Measurements from ENCODE around the gene CA5A. TPM values are rescaled to one million over a fixed set of nuclear protein-coding genes. Genes with fewer than 3 reads are reported as not detected.
A peak's percentile ranks its signal among the peaks of the same experiment; 100 is the strongest.
"Not testable (repeated sequence)": the region's sequence is repeated elsewhere in the genome, so short reads cannot be mapped to it uniquely, and the experiment has no call there.

The CA5A gene
- total and polyA plus RNA-seq, 11 donors = 0.08 to 0.44 (median 0.25) TPM; not detected in 8

DNA sequence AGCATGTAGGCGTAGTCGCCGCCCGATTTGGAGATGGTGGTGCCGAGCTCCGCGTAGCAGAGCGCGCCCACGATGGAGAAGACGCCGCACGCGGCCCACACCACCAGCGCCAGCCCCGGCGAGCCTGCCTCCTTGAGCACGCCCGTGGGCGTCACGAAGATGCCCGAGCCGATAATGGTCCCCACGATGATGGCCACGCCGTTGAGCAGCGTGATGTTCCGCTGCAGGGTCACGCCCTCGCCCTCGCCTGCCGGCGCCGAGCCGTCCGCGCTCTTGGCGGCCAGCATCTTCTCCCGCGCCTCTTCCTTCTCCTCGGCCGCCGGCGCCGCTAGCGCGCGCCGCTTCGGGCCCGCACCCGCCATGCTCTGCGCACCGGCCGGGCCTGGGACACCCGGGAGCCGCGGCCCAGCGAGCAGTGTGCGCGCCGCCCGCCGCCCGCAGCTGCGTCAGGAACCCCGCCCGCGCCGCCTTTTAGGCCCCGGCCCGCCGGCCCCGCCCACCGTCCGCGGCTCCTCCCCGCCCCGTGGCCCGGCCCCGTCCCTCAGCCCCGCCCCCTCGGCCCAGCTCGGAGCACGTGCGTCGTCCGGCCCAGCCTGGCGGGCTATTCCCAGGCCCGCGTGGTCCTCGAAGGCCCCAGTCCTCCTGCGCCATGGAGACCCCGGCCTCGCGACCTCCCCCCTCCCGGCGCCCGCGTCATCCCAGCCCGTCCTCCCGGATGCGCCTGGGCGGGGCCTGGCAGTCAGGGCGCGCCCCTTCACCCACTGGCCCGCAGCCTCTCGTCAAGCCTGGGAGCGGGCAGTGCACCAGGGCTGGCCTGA lies 67.1 kb downstream of the CA5A start, which contains the start of gene SLC7A5:
SLC7A5 (minus strand) TSS at position 447 of the 818 bp plus-strand sequence; CDS start at position 362, 85 bp downstream.
- peak in 1 of 2 donors; percentile 28 for TF ChIP-seq POLR2A (IDR thresholded peaks at IDR 0.05)
- intact Hi-C loops (cut with DNase I); H3K9me3 ChIP-seq; H3K36me3 ChIP-seq: not testable (repeated sequence)
- 1 to 7% (median 4%) methylated on average over 22 to 109 of the region's 109 CpGs for WGBS, 4 donors
- peak; percentile 52 to 92 (median 84) for ATAC-seq
- H3K4me1 ChIP-seq = peaks cover 0 to 24% (median 5%) of the 10 kb centered on the region in 12 donors
- H3K27ac ChIP-seq = peak within 1 kb of the TSS in 3 of 12 donors; percentile 25 to 73 (median 52)
- peaks cover 0 to 11% (median 0%) of the 10 kb centered on the region in 9 donors for H3K27me3 ChIP-seq
- H3K4me3 ChIP-seq = peak within 1 kb of the TSS in 11 of 12 donors; percentile 42 to 72 (median 56)
- peak; percentile 76 to 92 (median 82) for DNase-seq

DNA sequence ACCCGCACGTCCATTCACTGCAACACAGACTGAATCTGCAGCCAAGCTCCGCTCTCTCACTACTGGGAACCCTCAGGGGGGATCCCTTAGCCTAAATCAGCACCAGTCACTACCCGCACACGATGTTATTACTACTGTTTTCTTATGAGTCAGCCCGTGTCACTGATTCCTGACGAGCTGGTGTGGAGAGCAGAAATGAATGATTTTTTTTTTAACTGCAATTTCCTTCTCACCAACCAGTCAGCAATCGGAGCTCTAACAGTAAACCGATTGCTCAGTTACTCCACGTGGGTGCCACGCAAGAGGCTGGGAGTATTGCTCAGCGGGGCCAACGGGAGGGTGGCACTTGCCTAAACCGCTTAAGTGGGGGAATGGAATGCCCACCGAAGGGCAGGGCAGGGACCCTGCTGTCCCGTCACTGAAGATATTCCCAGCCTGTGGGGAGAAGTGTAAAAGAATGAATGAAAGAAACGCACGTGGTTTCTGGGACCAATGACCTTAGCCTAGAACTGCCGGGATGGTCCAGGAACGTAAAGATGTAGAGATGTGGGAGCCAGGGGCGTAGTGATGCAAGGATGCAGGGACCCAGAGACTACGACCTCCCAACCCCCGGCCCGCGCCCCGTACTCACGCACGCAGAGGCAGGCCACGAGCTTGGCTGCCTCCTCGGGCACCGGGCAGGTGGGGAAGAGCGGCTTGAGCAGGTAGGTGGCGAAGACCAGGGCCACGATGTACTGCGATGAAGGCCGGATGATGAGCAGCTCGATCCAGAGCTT lies 67.9 kb downstream of the CA5A start:
- Histone ChIP-seq H3K27ac (peak overlapping the region in 3 of 12 donors; percentile 25 to 73 (median 52)), H3K4me3 (peak overlapping the region in 10 of 12 donors; percentile 48 to 72 (median 57)), H3K4me1 (peaks cover 0 to 26% (median 5%) of the 10 kb centered on the region in 12 donors)
- H3K36me3 ChIP-seq; H3K9me3 ChIP-seq; intact Hi-C loops (cut with DNase I); H3K27me3 ChIP-seq; DNase-seq: not testable (repeated sequence)
- 22 to 32% (median 25%) methylated on average over 27 to 37 of the region's 37 CpGs for WGBS, 4 donors
- ATAC-seq = peak in 2 of 4 donors; percentile 3 to 29

DNA sequence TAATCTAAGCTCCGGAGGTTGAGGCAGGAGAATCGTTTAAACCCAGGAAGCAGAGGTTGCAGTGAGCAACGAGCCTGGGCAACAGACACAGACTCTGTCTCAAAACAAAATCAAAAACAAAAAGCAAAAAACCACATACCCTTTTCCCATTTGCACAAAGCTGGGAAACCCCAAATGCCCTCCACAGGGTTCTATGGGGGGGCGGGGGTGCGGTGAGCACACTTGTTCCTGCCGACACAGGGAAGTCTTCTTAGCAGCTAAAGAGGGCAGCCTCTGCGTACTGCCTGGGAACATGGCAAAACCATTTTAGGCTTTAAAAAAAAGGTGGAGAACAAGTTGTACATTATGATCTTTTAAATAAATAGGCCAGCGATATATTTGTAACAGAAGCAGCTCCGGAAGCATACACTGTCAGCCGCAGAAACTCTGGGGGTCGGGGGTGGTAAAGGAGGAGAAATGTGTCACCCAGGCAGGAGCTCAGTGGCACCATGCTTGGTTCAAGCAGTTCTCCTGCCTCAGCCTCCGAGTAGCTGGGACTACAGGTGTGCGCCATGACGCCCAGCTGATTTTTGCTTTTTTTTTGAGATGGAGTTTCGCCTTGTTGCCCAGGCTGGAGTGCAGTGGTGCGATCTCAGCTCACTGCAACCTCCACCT lies 70.3 kb downstream of the CA5A start:
- H3K36me3 ChIP-seq; H3K27me3 ChIP-seq; DNase-seq; intact Hi-C loops (cut with DNase I); H3K9me3 ChIP-seq; ATAC-seq: not testable (repeated sequence)
- peak overlapping the region in 1 of 12 donors; percentile 72 for H3K4me3 ChIP-seq
- H3K4me1 ChIP-seq = peaks cover 0 to 31% (median 5%) of the 10 kb centered on the region in 12 donors
- 85 to 88% (median 86%) methylated on average over 16 of the region's 16 CpGs for WGBS, 4 donors
- H3K27ac ChIP-seq = peak overlapping the region in 2 of 12 donors; percentile 32 to 85

DNA sequence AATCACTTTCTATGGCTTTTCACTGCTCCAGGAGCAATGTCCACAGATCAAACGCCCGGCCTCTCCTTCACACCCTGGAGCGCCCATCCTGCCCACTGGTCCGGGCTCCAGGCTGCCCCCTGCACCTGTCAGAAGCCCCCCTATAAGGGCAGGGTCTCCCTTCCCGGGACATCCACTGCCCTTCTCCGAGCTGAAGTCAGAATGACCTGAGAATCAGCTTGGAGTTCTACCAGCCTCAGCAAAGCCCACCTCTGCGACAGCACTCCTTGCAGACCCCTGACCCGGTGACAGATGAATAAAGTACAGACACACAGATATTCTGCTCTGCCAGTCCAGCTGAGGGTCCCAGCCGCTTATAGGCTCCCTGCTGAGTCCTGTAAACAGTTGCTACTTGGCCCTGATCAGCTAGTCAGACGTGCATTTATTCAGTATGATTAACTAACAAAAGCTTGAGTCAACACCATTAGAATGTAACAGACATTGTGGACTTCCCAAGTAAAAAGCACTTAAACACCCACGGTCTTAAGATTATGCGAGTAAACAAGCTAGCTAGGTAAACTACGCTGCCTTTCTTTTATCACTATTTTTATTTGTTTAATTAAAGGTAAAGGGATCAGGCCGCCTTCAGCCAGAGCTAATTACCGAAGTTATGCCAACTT lies 71.9 kb downstream of the CA5A start:
- no peak for ATAC-seq
- DNase-seq = no peak
- TF ChIP-seq POLR2A (IDR thresholded peaks at IDR 0.05) = no peak
- TF ChIP-seq, protein P1, sequence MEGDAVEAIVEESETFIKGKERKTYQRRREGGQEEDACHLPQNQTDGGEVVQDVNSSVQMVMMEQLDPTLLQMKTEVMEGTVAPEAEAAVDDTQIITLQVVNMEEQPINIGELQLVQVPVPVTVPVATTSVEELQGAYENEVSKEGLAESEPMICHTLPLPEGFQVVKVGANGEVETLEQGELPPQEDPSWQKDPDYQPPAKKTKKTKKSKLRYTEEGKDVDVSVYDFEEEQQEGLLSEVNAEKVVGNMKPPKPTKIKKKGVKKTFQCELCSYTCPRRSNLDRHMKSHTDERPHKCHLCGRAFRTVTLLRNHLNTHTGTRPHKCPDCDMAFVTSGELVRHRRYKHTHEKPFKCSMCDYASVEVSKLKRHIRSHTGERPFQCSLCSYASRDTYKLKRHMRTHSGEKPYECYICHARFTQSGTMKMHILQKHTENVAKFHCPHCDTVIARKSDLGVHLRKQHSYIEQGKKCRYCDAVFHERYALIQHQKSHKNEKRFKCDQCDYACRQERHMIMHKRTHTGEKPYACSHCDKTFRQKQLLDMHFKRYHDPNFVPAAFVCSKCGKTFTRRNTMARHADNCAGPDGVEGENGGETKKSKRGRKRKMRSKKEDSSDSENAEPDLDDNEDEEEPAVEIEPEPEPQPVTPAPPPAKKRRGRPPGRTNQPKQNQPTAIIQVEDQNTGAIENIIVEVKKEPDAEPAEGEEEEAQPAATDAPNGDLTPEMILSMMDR (IDR thresholded peaks at IDR 0.05) = no peak
- Histone ChIP-seq H3K4me3 (no peak overlapping the region), H3K27me3 (no peaks in the 10 kb centered on the region), H3K36me3 (no peaks in the 10 kb centered on the region), H3K9me3 (no peaks in the 10 kb centered on the region), H3K27ac (peak overlapping the region in 1 of 12 donors; percentile 85), H3K4me1 (peaks cover 0 to 32% (median 7%) of the 10 kb centered on the region in 12 donors)
- 89 to 93% (median 90%) methylated on average over 13 to 15 of the region's 15 CpGs for WGBS, 4 donors
- intact Hi-C loops (cut with DNase I) = no loop called here

DNA sequence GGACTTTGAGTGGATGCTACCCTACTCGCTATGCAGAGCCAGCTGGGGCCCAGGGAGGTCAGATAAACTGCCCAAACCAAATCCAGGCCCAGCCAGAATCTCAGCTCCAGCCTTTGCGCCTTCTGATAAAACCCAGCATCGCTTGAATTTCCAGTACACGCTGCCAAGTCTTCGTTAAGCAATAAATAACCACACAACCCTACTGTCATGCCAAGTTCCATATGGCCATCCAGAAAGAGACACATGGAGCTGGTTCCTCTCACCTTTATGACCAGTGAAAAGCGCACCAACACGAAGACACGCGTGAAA lies 73.0 kb downstream of the CA5A start:
- peak; percentile 46 to 73 (median 61) for ATAC-seq
- DNase-seq; H3K9me3 ChIP-seq; intact Hi-C loops (cut with DNase I); H3K27me3 ChIP-seq; H3K36me3 ChIP-seq; H3K4me3 ChIP-seq: not testable (repeated sequence)
- Histone ChIP-seq H3K4me1 (peaks cover 0 to 29% (median 1%) of the 10 kb centered on the region in 12 donors), H3K27ac (peak overlapping the region in 4 of 12 donors; percentile 34 to 85 (median 42))
- 67 to 83% (median 72%) methylated on average over 9 of the region's 9 CpGs for WGBS, 4 donors

DNA sequence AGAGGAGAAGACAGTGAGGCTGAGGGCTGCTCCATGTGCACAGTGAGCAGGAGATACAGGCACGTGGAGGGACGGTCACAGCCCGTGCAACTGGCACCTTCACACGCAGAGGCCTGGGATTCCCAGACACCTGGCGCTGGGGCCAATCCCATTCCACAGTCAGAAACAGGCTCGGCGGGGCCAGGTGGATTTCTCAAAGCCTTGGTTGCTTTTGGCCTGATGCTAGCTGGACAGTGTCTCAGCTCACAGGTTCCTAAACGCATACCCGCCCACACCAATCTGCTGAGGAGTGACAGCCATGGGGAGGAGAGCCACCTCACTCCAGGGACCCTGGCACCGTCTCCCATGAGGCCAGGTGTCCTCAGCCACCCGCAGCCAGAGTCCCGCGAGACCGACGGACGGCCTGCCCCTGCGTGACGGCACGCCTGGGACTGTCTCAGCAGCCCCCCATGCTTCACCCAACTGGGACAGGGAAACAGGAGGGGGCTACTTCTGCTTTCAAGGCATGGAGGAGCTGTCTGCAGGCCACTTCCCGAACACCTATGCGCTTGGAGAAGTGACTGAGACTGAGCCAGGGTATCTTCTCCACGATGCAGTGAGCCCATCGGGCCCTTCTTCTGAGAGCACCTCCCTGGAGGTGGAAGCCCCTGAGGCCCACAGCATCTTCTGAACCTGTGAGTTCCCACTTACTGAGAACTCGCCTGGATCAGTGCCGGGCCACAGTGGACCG lies 73.6 kb downstream of the CA5A start:
- Histone ChIP-seq H3K4me1 (peaks cover 0 to 29% (median 0%) of the 10 kb centered on the region in 12 donors), H3K27ac (peak overlapping the region in 5 of 12 donors; percentile 27 to 85 (median 37))
- H3K4me3 ChIP-seq; H3K27me3 ChIP-seq; DNase-seq; H3K9me3 ChIP-seq; H3K36me3 ChIP-seq; intact Hi-C loops (cut with DNase I): not testable (repeated sequence)
- WGBS, 4 donors = 73 to 84% (median 81%) methylated on average over 9 to 26 of the region's 26 CpGs
- peak in 1 of 4 donors; percentile 3 for ATAC-seq

DNA sequence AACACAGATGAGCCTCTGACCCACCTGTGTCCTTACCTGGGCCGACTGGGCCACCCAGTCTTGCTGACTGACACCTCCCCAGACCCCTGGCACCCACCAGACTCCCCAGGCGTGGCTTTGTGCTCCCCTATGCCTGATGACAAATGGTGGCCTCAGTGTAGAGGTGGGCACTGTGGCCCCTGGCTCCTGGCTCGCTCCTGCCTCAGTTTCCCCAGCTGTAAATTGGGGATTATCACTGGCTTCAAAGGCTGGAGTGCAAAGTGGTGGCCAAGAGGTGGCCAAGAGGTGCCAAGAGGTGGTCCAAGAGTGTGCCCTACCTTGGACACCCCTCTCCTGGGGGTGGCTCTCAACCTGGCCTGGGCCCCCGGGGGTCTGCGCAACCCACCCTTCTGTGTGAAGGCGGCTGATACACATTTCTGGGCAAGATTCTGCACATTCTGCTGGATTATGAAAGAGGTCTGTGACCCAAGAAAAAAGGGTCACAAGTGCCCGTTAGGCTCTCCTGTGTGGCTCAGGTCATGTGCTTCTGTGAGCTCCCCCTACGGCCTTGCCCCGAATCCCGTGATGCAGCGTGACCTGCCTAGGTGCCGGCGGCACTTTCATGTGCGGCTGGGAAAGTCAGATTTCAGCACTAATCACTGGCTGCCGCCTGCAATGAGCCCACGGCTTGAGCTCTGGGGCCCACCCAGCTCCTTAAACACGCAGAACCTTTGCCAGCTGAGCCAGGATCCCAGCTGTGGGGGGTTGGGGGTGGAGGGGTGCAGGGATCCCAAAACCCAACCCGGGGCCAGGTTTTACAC lies 74.8 kb downstream of the CA5A start:
- 85 to 96% (median 90%) methylated on average over 7 to 18 of the region's 18 CpGs for WGBS, 4 donors
- H3K36me3 ChIP-seq; ATAC-seq; H3K9me3 ChIP-seq; H3K4me3 ChIP-seq; intact Hi-C loops (cut with DNase I); H3K27me3 ChIP-seq: not testable (repeated sequence)
- peak in 1 of 5 donors; percentile 55 for DNase-seq
- peak overlapping the region in 3 of 12 donors; percentile 10 to 85 (median 52) for H3K27ac ChIP-seq
- H3K4me1 ChIP-seq = peaks cover 0 to 37% (median 0%) of the 10 kb centered on the region in 12 donors

All from heart left ventricle (tissue), 16 donors.